Uterus (tissue), 4 donors: Measurements from ENCODE around the gene RAD51B. TPM values are rescaled to one million over a fixed set of nuclear protein-coding genes. Genes with fewer than 3 reads are reported as not detected.

Experiments used
- DNase-seq, 2 donors: peaks; one replicate each; pipeline ENCODE4 v3.0.0-alpha.2; 2019 to 2020
- H3K27ac ChIP-seq, 2 donors: fragments of 200-600 bp; sonication (generic); 1 replicate in 1 of 2; 2 replicates in 1 of 2; pipeline ENCODE4 v1.5.1; 2016 to 2018
- H3K27me3 ChIP-seq, 2 donors: fragments of 200-600 bp; sonication (generic); one replicate each; pipeline ENCODE4 v1.5.1; 2018 to 2019; ENCODE audit warnings: control low read depth in 1 of 2
- H3K36me3 ChIP-seq, 2 donors: fragments of 200-600 bp; sonication (generic); one replicate each; pipeline ENCODE4 v1.5.1; 2019; ENCODE audit warnings: control low read depth in 1 of 2
- H3K4me1 ChIP-seq, 2 donors: fragments of 200-600 bp; sonication (generic); one replicate each; pipeline ENCODE4 v1.5.1; 2018 to 2019; ENCODE audit warnings: control low read depth in 1 of 2
- H3K4me3 ChIP-seq, 2 donors: fragments of 200-600 bp; sonication (generic); 1 replicate in 1 of 2; 2 replicates in 1 of 2; pipeline ENCODE4 v1.5.1; 2018 to 2019; ENCODE audit warnings: mild to moderate bottlenecking in 1 of 2
- H3K9me3 ChIP-seq, 2 donors: fragments of 200-600 bp; sonication (generic); one replicate each; pipeline ENCODE4 v1.5.1; 2019; ENCODE audit warnings: control low read depth in 1 of 2
- CTCF ChIP-seq, 4 experiments: fragments of 200-600 bp in 2 of 4; fragments of 450-650 bp in 2 of 4; sonication (generic) in 2 of 4; IDR thresholded peaks; one replicate each; pipeline ENCODE4 v1.5.1; 2016 to 2019; ENCODE audit warnings: antibody characterized with exemption in 4 of 4, mild to moderate bottlenecking in 2 of 4, moderate library complexity in 1 of 4
- POLR2A ChIP-seq, 2 donors: fragments of 450-650 bp; IDR thresholded peaks; one replicate each; pipeline ENCODE4 v1.6.1; 2016; ENCODE audit warnings: antibody characterized with exemption in 2 of 2, mild to moderate bottlenecking in 1 of 2, moderate library complexity in 1 of 2
- intact Hi-C: fragments of 100-400 bp; cut with DNase I; formaldehyde crosslinking; loops from one replicate; pipeline ENCODE4 v1.15.1; 2023; ENCODE audit warnings: low total_unique reads
- total RNA-seq, 4 donors: library from RNA; depleted of rRNA in 3 of 4; stranded (reverse); fragments of >200 nt in 3 of 4; gene quantifications; one replicate each; pipeline versions ENCODE4 v1.1.0 to v1.2.4, GENCODE V29; 2014 to 2023
- donor health status: DM: yes; HTN: yes; CAD: no.

The RAD51B gene
- total RNA-seq, 4 donors from 2014 or later, result 29.5 to 100.0 (median 70.3) TPM

GRCh38 chr14:68510201-68511128 lies 690.9 kb downstream of the RAD51B start:
- no peaks in the 10 kb centered on the region for H3K27me3 ChIP-seq
- TF ChIP-seq CTCF (IDR thresholded peaks at IDR 0.05) (no peak), POLR2A (IDR thresholded peaks at IDR 0.05) (no peak)
- DNase-seq, result peak; percentile 88 to 97
- peaks cover 29 to 33% of the 10 kb centered on the region in 2 donors for H3K4me1 ChIP-seq
- no peaks in the 10 kb centered on the region for H3K9me3 ChIP-seq
- no peak overlapping the region for H3K4me3 ChIP-seq
- intact Hi-C loops, result no loop called here
- H3K27ac ChIP-seq, result peak overlapping the region; percentile 87 to 92
- H3K36me3 ChIP-seq, result no peaks in the 10 kb centered on the region

- intact Hi-C loops, result no loop called here
- no peaks in the 10 kb centered on the region for H3K9me3 ChIP-seq
- H3K27me3 ChIP-seq, result no peaks in the 10 kb centered on the region
- no peaks in the 10 kb centered on the region for H3K36me3 ChIP-seq
- TF ChIP-seq POLR2A (IDR thresholded peaks at IDR 0.05) (no peak), CTCF (IDR thresholded peaks at IDR 0.05) (peak in 1 of 4 experiments; percentile 9)
- DNase-seq, result peak in 1 of 2 donors; percentile 67
- peak overlapping the region; percentile 87 to 92 for H3K27ac ChIP-seq
- peaks cover 29 to 37% of the 10 kb centered on the region in 2 donors for H3K4me1 ChIP-seq
- no peak overlapping the region for H3K4me3 ChIP-seq
Observed at GRCh38 chr14:68511129-68512047, 691.8 kb downstream of the RAD51B start.

GRCh38 chr14:68512088-68512487 lies 692.5 kb downstream of the RAD51B start:
- no peak for TF ChIP-seq POLR2A (IDR thresholded peaks at IDR 0.05)
- no peak for TF ChIP-seq CTCF (IDR thresholded peaks at IDR 0.05)
- DNase-seq, result peak; percentile 79 to 85
- Histone ChIP-seq H3K36me3 (no peaks in the 10 kb centered on the region), H3K4me3 (no peak overlapping the region), H3K9me3 (no peaks in the 10 kb centered on the region), H3K27me3 (no peaks in the 10 kb centered on the region), H3K4me1 (peaks cover 29 to 44% of the 10 kb centered on the region in 2 donors), H3K27ac (peak overlapping the region; percentile 87 to 92)
- intact Hi-C loops, result no loop called here

GRCh38 chr14:68513137-68513536 lies 693.6 kb downstream of the RAD51B start:
- DNase-seq, result no peak
- H3K36me3 ChIP-seq, result no peaks in the 10 kb centered on the region
- intact Hi-C loops, result no loop called here
- no peaks in the 10 kb centered on the region for H3K27me3 ChIP-seq
- H3K4me1 ChIP-seq, result peaks cover 34 to 52% of the 10 kb centered on the region in 2 donors
- no peak overlapping the region for H3K4me3 ChIP-seq
- H3K27ac ChIP-seq, result peak overlapping the region; percentile 87 to 92
- TF ChIP-seq CTCF (IDR thresholded peaks at IDR 0.05) (no peak), POLR2A (IDR thresholded peaks at IDR 0.05) (no peak)
- no peaks in the 10 kb centered on the region for H3K9me3 ChIP-seq
